GM18502 (cell line): Measurements from ENCODE around the gene MRGPRF.
A peak's percentile ranks its signal among the peaks of the same experiment; 100 is the strongest.

Source experiments
- ATAC-seq: cut with Tn5 transposase; IDR thresholded peaks from one replicate; pipeline ENCODE4 v1.9.1; 2021; ENCODE audit warnings: mild to moderate bottlenecking; ENCODE audit not compliant: unreplicated experiment, poor library complexity

The MRGPRF gene

GRCh38 chr11:69051381-69052342 lies 38.6 kb upstream of the MRGPRF start:
- no peak for ATAC-seq

- ATAC-seq: no peak
Observed at GRCh38 chr11:69050592-69051380, 37.7 kb upstream of the MRGPRF start.

- no peak for ATAC-seq
Observed at GRCh38 chr11:69049490-69049867, 36.4 kb upstream of the MRGPRF start.

- ATAC-seq: peak; percentile 91
Observed at GRCh38 chr11:69048694-69049489, 35.8 kb upstream of the MRGPRF start, which contains the start of gene TPCN2. Gene TPCN2 (plus strand): TSS chr11:69048932. CDS start chr11:69048998, 66 bp downstream.

GRCh38 chr11:69048031-69048693 lies 35.1 kb upstream of the MRGPRF start:
- no peak for ATAC-seq

- ATAC-seq: no peak
Observed at GRCh38 chr11:69044111-69045013, 31.3 kb upstream of the MRGPRF start.

GRCh38 chr11:69041516-69041915 lies 28.5 kb upstream of the MRGPRF start:
- ATAC-seq: no peak

- no peak for ATAC-seq
Observed at GRCh38 chr11:69040581-69041260, 27.7 kb upstream of the MRGPRF start.

- no peak for ATAC-seq
Observed at GRCh38 chr11:69040051-69040450, 27.0 kb upstream of the MRGPRF start.

- no peak for ATAC-seq
Observed at GRCh38 chr11:69039501-69039900, 26.5 kb upstream of the MRGPRF start.

- no peak for ATAC-seq
Observed at GRCh38 chr11:69037544-69037943, 24.5 kb upstream of the MRGPRF start.

- no peak for ATAC-seq
Observed at GRCh38 chr11:69037074-69037473, 24.0 kb upstream of the MRGPRF start.

- ATAC-seq: no peak
Observed at GRCh38 chr11:69035946-69036340, 22.9 kb upstream of the MRGPRF start.

- ATAC-seq: no peak
Observed at GRCh38 chr11:69035150-69035945, 22.3 kb upstream of the MRGPRF start.

- no peak for ATAC-seq
Observed at GRCh38 chr11:69034123-69034867, 21.2 kb upstream of the MRGPRF start.

GRCh38 chr11:69033431-69033830 lies 20.4 kb upstream of the MRGPRF start:
- no peak for ATAC-seq

- ATAC-seq: no peak
Observed at GRCh38 chr11:69032833-69033232, 19.8 kb upstream of the MRGPRF start.
